Heart left ventricle (tissue), 16 donors: ENCODE data around the gene PLCB4. TPM values are rescaled to one million over a fixed set of nuclear protein-coding genes. Genes with fewer than 3 reads are reported as not detected.

Experiments
- ATAC-seq, 4 donors: fragments of 200-7000 bp; cut with Tn5 transposase; one replicate each; pipeline ENCODE4 v1.9.1; 2020 to 2022; ENCODE audit warnings: moderate library complexity in 4 of 4, mild to moderate bottlenecking in 3 of 4, moderate number of reproducible peaks in 1 of 4
- DNase-seq, 5 donors: peaks; one replicate each; pipeline ENCODE4 v3.0.0-alpha.2; 2020
- H3K27ac ChIP-seq, 12 donors: fragments of 200-600 bp; sonication (generic) in 4 of 12; one replicate each; pipeline versions ENCODE4 v1.5.0 to v1.8.0; 2016 to 2022; ENCODE audit warnings: mild to moderate bottlenecking in 2 of 12
- H3K27me3 ChIP-seq, 9 donors: fragments of 200-600 bp; sonication (generic) in 2 of 9; one replicate each; pipeline versions ENCODE4 v1.5.1 to v1.8.0; 2016 to 2022; ENCODE audit warnings: mild to moderate bottlenecking in 3 of 9
- H3K36me3 ChIP-seq, 9 donors: fragments of 200-600 bp; sonication (generic) in 2 of 9; one replicate each; pipeline versions ENCODE4 v1.5.0 to v1.8.0; 2018 to 2022; ENCODE audit warnings: mild to moderate bottlenecking in 2 of 9
- H3K4me1 ChIP-seq, 12 donors: fragments of 200-600 bp; sonication (generic) in 4 of 12; one replicate each; pipeline versions ENCODE4 v1.5.0 to v1.8.0; 2016 to 2022; ENCODE audit warnings: mild to moderate bottlenecking in 3 of 12
- H3K4me3 ChIP-seq, 12 donors: fragments of 200-600 bp; sonication (generic) in 4 of 12; one replicate each; pipeline versions ENCODE4 v1.5.0 to v1.8.0; 2017 to 2022; ENCODE audit warnings: mild to moderate bottlenecking in 9 of 12, moderate library complexity in 4 of 12
- H3K9me3 ChIP-seq, 12 donors: fragments of 200-600 bp; sonication (generic) in 4 of 12; one replicate each; pipeline versions ENCODE4 v1.5.0 to v1.8.0; 2016 to 2022; ENCODE audit warnings: mild to moderate bottlenecking in 1 of 12
- POLR2A ChIP-seq, 2 donors: fragments of 450-650 bp; IDR thresholded peaks; one replicate each; pipeline ENCODE4 v1.6.1; 2017; ENCODE audit warnings: antibody characterized with exemption in 2 of 2, mild to moderate bottlenecking in 2 of 2, moderate library complexity in 2 of 2
- WGBS, 4 donors: extraction: QIAGEN DNeasy Blood & Tissue Kit in 2 of 4; methylation state at CpG; one replicate each; pipeline versions ENCODE4 v1.1.5 to v1.1.7; 2013 to 2018; 5-methylcytosine and 5-hydroxymethylcytosine counted together
- intact Hi-C, 10 donors: fragments of 100-400 bp; cut with DNase I; formaldehyde crosslinking; loops; one replicate each; pipeline versions ENCODE4 v1.11.1 to v1.14.2; 2022
- polyA plus RNA-seq, 2 donors: library from polyadenylated mRNA; stranded (reverse); fragments of 200-250 nt; gene quantifications; one replicate each; pipeline ENCODE4 v1.2.3, GENCODE V29; 2013
- total RNA-seq, 9 donors: library from RNA; depleted of rRNA in 2 of 9; stranded (reverse); fragments of >200 nt in 2 of 9; fragmentation: NEBNext Ultra II Directional in 3 of 9; extraction: Animal tissue kit (Norgen Biotek cat#: 25700) in 3 of 9; gene quantifications; one replicate each; pipeline versions ENCODE4 v1.1.0 to v1.2.4, GENCODE V29; 2016 to 2023
- TF ChIP-seq, protein P1 (sequence below), 12 donors: fragments of 200-600 bp; sonication (generic) in 4 of 12; IDR thresholded peaks; one replicate each; pipeline versions ENCODE4 v1.5.0 to v1.8.0; 2018 to 2022; ENCODE audit warnings: antibody characterized with exemption in 12 of 12, mild to moderate bottlenecking in 5 of 12
- donor health status: ischemic (EF 13 %, LVEDD 7.1; RV severe dilation, severe dysfunction).
- donor health status: healthy with polysubstance abuse.
- donor health status: DM: no; HTN: yes; CAD: no.
- donor health status: DM: no; HTN: no; CAD: no.
- donor health status: ischemic (EF 25% LVEDD 6.9; RV normal size, moderate dysfunction).
- donor health status: ischemic (EF 25% LVEDD 5.7; RV mildly dilated, moderate dysfunction).
- donor health status: healthy.
- donor health status: DM: yes; HTN: yes; CAD: no.
- donor health status: ischemic (EF 35%, LVEDD 5.7; RV mildly dilated, moderate dysfunction).
- donor health status: nonischemic (EF 11% LVEDD 7.7; RV severe dilation, severe dysfunction).
- donor health status: DM: yes; HTN: yes; CAD: no.
- donor health status: PGD.
- donor health status: ischemic (EF 29% LVEDD 5.4; RV normal size, mild dysfunction).
- donor health status: nonischemic (EF 23%, LVEDD 6.1; RV moderate dilation, normal function).

The PLCB4 gene
- total and polyA plus RNA-seq, 11 donors: 8.4 to 31.8 (median 18.5) TPM

DNA sequence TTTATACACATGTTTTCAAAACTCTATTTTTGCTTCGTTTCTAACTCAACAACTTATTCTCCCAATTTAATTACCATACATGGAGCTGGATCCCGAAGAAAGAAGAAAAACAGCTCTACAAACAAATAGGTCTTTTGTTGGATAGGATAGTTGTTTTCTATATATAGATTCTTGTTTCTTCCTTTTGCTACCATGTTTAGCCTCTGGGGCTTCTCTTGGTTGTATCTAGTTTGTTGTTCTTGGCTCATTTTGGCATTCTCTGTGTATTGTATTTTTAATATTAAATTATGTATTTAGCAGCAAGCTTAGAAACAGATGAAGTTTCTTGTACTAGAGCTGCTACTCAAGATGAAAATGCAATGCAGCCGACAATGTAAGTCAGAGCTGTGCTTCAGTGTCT, 60.9 kb downstream of the PLCB4 start:
- H3K4me1 ChIP-seq: peaks cover 0 to 42% (median 20%) of the 10 kb centered on the region in 12 donors
- H3K36me3 ChIP-seq: no peaks in the 10 kb centered on the region
- peaks cover 0 to 20% (median 10%) of the 10 kb centered on the region in 12 donors for H3K9me3 ChIP-seq
- WGBS, 4 donors: 37 to 48% (median 42%) methylated on average over 3 of the region's 3 CpGs
- H3K27ac ChIP-seq: peak overlapping the region in 9 of 12 donors; percentile 12 to 67 (median 56)
- intact Hi-C loops: loop anchor here in 1 of 10 donors (5.0 kb wide), 1 partner anchor 38 kb away; no protein-coding TSS in a partner anchor
- TF ChIP-seq, protein P1, sequence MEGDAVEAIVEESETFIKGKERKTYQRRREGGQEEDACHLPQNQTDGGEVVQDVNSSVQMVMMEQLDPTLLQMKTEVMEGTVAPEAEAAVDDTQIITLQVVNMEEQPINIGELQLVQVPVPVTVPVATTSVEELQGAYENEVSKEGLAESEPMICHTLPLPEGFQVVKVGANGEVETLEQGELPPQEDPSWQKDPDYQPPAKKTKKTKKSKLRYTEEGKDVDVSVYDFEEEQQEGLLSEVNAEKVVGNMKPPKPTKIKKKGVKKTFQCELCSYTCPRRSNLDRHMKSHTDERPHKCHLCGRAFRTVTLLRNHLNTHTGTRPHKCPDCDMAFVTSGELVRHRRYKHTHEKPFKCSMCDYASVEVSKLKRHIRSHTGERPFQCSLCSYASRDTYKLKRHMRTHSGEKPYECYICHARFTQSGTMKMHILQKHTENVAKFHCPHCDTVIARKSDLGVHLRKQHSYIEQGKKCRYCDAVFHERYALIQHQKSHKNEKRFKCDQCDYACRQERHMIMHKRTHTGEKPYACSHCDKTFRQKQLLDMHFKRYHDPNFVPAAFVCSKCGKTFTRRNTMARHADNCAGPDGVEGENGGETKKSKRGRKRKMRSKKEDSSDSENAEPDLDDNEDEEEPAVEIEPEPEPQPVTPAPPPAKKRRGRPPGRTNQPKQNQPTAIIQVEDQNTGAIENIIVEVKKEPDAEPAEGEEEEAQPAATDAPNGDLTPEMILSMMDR (IDR thresholded peaks at IDR 0.05): no peak
- no peak for TF ChIP-seq POLR2A (IDR thresholded peaks at IDR 0.05)
- no peak for DNase-seq
- H3K4me3 ChIP-seq: no peak overlapping the region
- H3K27me3 ChIP-seq: no peaks in the 10 kb centered on the region
- peak in 2 of 4 donors; percentile 55 to 56 for ATAC-seq

DNA sequence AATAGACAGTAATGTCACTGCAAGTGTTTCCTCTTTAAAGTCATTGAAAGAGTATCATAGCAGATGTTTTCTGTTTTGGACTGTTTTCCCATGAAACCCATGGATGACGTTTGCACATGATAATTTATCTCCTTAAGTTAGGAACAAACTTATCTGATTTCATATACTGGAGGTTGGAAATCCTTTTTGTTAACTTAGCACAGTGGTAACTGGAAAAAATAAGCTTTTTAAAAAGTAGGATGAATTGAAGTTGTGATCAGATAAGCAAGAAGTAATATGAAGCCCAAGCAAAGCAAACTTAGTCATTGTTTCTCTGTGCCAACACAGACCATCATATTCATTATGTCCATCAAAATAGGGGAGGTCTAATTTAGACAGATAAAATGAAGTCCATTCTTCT, 61.6 kb downstream of the PLCB4 start:
- no peaks in the 10 kb centered on the region for H3K36me3 ChIP-seq
- ATAC-seq (peak in 3 of 4 donors; percentile 32 to 72 (median 50)), DNase-seq (no peak)
- H3K9me3 ChIP-seq: peaks cover 0 to 20% (median 10%) of the 10 kb centered on the region in 12 donors
- H3K4me1 ChIP-seq: peaks cover 0 to 42% (median 20%) of the 10 kb centered on the region in 12 donors
- 0 to 8% (median 3%) methylated on average over 1 of the region's 1 CpG for WGBS, 4 donors
- no peaks in the 10 kb centered on the region for H3K27me3 ChIP-seq
- H3K4me3 ChIP-seq: peak overlapping the region in 1 of 12 donors; percentile 1
- TF ChIP-seq, protein P1 (IDR thresholded peaks at IDR 0.05): no peak
- no peak for TF ChIP-seq POLR2A (IDR thresholded peaks at IDR 0.05)
- intact Hi-C loops: no loop called here
- peak overlapping the region in 11 of 12 donors; percentile 15 to 67 (median 45) for H3K27ac ChIP-seq

DNA sequence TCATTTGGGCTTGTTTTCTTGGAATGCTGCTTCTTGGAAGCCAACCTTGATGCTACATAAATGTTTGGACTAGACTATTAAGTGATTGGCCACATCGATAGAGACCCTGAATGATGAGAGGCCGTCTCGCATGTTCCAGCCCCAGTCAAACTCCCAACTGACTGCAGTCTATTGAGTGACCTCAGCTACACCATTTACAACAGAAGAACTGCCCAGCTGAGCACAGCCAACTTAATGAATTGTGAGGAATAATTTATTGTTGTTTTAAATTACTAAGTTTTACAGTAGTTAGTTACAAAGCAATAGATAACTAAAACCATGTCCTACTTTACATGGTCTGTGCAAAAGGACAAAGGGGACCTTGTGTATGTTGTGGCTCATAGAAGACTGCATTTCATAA, 63.0 kb downstream of the PLCB4 start:
- Histone ChIP-seq H3K27me3 (no peaks in the 10 kb centered on the region), H3K4me3 (no peak overlapping the region), H3K36me3 (no peaks in the 10 kb centered on the region), H3K9me3 (peaks cover 0 to 20% (median 10%) of the 10 kb centered on the region in 12 donors), H3K27ac (peak overlapping the region in 3 of 12 donors; percentile 24 to 67 (median 63)), H3K4me1 (peaks cover 0 to 52% (median 28%) of the 10 kb centered on the region in 12 donors)
- 94 to 100% (median 98%) methylated on average over 3 of the region's 3 CpGs for whole genome bisulfite sequencing, 4 donors
- DNase-seq: no peak
- no peak for TF ChIP-seq POLR2A (IDR thresholded peaks at IDR 0.05)
- TF ChIP-seq, protein P1 (IDR thresholded peaks at IDR 0.05): no peak
- intact Hi-C loops: no loop called here
- no peak for ATAC-seq

DNA sequence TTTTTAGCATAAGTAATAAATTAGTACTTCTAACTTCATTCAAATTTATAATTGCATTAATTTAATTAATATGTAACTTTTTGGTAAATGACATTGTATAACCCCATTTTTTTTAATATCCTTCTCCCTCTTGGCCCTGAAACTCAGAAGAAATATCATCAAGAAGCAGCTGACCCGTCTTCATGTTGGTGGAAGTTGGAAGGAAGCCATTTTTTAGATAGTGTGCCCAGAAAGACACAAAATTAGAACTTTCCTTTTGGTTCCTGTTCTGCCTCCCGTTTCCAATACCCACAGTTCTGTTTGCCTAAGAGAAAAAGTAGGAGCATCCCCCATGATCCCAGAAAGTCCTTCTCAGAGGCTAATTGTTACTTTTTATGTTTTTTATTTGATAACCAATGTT, 65.5 kb downstream of the PLCB4 start:
- H3K9me3 ChIP-seq: peaks cover 0 to 29% (median 14%) of the 10 kb centered on the region in 12 donors
- no peak for TF ChIP-seq POLR2A (IDR thresholded peaks at IDR 0.05)
- TF ChIP-seq, protein P1 (IDR thresholded peaks at IDR 0.05): no peak
- ATAC-seq: no peak
- no peak overlapping the region for H3K27ac ChIP-seq
- H3K27me3 ChIP-seq: no peaks in the 10 kb centered on the region
- peaks cover 0 to 47% (median 24%) of the 10 kb centered on the region in 12 donors for H3K4me1 ChIP-seq
- H3K4me3 ChIP-seq: no peak overlapping the region
- intact Hi-C loops: no loop called here
- no peak for DNase-seq
- 26 to 38% (median 33%) methylated on average over 2 of the region's 2 CpGs for WGBS, 4 donors
- peaks cover 0 to 4% (median 0%) of the 10 kb centered on the region in 9 donors for H3K36me3 ChIP-seq
